Endothelial cell of umbilical vein (primary cell): ENCODE measurements around the gene SRRM2.

Source experiments
- CTCF ChIP-seq, 2 donors: IDR thresholded peaks; 1 replicate in 1 of 2; 2 replicates in 1 of 2; pipeline ENCODE4 v1.5.1; 2011; ENCODE audit warnings: low read length in 2 of 2, mild to moderate bottlenecking in 2 of 2, moderate library complexity in 2 of 2, control low read depth in 1 of 2, inconsistent platforms in 1 of 2, low read depth in 1 of 2; ENCODE audit not compliant: insufficient read depth in 1 of 2; ENCODE audit errors: extremely low read depth in 1 of 2
- EZH2 ChIP-seq: IDR thresholded peaks from 2 replicates; pipeline ENCODE4 v1.6.1; 2012; ENCODE audit warnings: borderline replicate concordance, low read depth, mild to moderate bottlenecking, moderate library complexity, low read length, inconsistent platforms; ENCODE audit not compliant: severe bottlenecking
- GATA2 ChIP-seq: IDR thresholded peaks from 2 replicates; pipeline ENCODE4 v1.7.0; 2011; ENCODE audit warnings: low read depth, mild to moderate bottlenecking, moderate library complexity, mixed read lengths, low read length; ENCODE audit not compliant: insufficient read length, insufficient read depth
- POLR2A ChIP-seq: IDR thresholded peaks from 2 replicates; pipeline ENCODE4 v1.6.1; 2012; ENCODE audit warnings: low read depth, mild to moderate bottlenecking, control low read depth, low read length
- POLR2AphosphoS5 ChIP-seq: IDR thresholded peaks from 2 replicates; pipeline ENCODE4 v1.6.1; 2012; ENCODE audit warnings: low read depth, mild to moderate bottlenecking, control low read depth, low read length, moderate library complexity; ENCODE audit not compliant: insufficient read depth

GRCh38 chr16:2748757-2749455 lies 3.5 kb upstream of the SRRM2 start:
- no peak for TF ChIP-seq CTCF (IDR thresholded peaks at IDR 0.05; ENCODE audit: extremely low read depth in 1 of 2, insufficient read depth in 1 of 2, low read depth in 1 of 2, low read length in 2 of 2)
- no peak for TF ChIP-seq POLR2AphosphoS5
- TF ChIP-seq POLR2A, result no peak
- TF ChIP-seq GATA2, result no peak
- no peak for TF ChIP-seq EZH2
